Neuron (in vitro differentiated cells): Measurements from ENCODE around the gene SDHD.

Source experiments
- H2AFZ ChIP-seq: one replicate; pipeline ENCODE4 v1.6.1; 2013; ENCODE audit warnings: low read depth, mild to moderate bottlenecking, inconsistent platforms, low read length, moderate library complexity
- H3K27me3 ChIP-seq: one replicate; pipeline ENCODE4 v1.6.1; 2013; ENCODE audit warnings: low read length; ENCODE audit not compliant: insufficient read depth
- H3K36me3 ChIP-seq: one replicate; pipeline ENCODE4 v1.6.1; 2013; ENCODE audit warnings: low read length; ENCODE audit not compliant: insufficient read depth
- H3K4me1 ChIP-seq: one replicate; pipeline ENCODE4 v1.6.1; 2013; ENCODE audit warnings: low read length; ENCODE audit not compliant: insufficient read depth
- H3K4me3 ChIP-seq: 2 replicates; pipeline ENCODE4 v1.5.1; 2013; ENCODE audit warnings: mild to moderate bottlenecking, low read length, moderate library complexity
- H3K9me3 ChIP-seq: one replicate; pipeline ENCODE4 v1.6.1; 2013; ENCODE audit warnings: low read length

SDHD gene

DNA sequence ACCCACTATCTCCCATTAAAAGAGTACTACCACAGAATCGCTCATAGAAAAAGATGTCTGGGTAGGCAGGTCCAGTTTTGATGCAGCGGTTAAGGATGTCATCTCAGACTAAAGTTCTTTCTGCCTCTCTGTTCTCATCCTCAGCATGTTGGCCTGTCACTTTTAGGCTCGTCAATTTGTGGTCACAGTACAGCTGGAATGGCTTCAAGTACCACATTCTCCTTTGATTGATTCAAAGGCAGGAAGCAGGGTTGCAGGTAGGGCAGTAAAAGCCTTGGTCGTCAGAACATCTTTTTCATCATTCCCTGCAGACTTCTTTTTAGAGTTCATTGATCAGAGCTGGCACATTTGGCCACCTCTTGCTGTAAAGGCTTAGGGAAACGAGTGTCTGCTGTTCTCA is 28.7 kb downstream of the SDHD start:
- Histone ChIP-seq H3K9me3 (no peaks in the 10 kb centered on the region), H3K4me1 (no peaks in the 10 kb centered on the region), H3K36me3 (no peaks in the 10 kb centered on the region), H2AFZ (no peak overlapping the region), H3K27me3 (no peaks in the 10 kb centered on the region), H3K4me3 (no peak overlapping the region)

DNA sequence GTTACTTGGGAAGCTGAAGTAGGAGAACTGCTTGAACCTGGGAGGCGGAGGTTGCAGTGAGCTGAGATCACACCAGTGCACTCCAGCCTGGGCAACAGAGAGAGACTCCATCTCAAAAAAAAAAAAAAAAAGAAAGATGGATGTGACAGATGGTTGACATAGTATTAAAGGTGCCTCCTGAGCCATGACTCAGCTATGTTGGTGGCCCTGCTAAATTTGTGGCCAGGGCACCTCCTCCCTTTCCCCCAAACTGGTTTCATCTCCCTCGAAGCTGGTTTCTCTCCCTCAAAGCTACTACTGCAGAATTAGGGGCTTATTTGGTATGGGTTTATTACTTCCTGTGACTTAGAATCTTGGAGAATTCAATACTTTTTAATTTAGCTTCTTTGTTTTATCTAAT is 31.5 kb downstream of the SDHD start:
- Histone ChIP-seq H3K27me3 (no peaks in the 10 kb centered on the region), H2AFZ (no peak overlapping the region), H3K4me3 (no peak overlapping the region), H3K4me1 (no peaks in the 10 kb centered on the region), H3K36me3 (no peaks in the 10 kb centered on the region), H3K9me3 (no peaks in the 10 kb centered on the region)

DNA sequence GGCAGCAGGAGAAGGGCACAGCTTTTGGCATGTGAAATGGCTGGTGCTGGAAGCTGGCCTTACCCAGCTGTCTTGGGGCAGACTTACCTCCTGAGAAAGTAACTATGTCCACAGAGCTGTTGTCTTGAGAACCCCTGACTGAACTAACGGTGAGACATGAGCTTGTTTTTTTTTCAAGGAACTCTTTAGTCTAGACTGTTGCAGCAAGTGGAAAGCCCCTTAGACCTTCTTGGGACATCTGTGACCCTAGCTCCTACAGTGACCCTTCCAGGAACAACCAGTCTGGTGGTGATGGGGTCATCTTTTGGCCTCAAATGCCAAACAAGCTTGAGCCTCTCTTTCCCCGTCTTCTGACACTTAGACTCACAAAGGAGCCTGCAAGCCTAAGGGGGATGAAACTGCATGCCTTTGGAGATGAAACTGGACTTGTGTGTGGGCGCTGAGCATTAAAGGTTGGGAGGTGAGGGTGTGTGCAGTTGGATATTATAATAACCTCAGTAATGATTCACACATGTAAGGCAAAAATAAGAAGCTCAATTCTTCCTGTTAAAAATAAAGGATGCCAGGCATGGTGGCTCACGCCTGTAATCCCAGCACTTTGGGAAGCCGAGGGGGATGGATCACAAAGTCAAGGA is 35.4 kb downstream of the SDHD start:
- H3K36me3 ChIP-seq: no peaks in the 10 kb centered on the region
- no peaks in the 10 kb centered on the region for H3K4me1 ChIP-seq
- H3K27me3 ChIP-seq: no peaks in the 10 kb centered on the region
- H3K9me3 ChIP-seq: no peaks in the 10 kb centered on the region
- H3K4me3 ChIP-seq: no peak overlapping the region
- no peak overlapping the region for H2AFZ ChIP-seq

DNA sequence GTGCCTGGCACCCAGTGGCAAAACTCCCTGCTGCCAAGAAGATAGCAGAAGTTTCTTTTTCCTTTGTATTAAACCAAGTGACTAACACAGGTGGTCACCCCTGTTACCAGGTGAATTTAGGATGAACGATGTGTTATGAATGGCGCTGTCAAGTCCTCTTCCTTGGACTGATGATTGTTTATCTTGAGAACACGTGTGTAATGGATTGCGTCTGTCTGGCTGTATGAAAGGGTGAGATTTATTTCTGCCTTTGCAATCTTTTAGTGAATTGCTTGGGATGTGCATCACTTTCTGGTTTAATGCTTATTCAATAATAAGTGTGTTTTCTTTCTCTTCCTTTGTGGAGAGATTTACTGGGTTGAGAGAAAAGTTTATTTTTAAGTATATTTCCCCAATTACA is 36.5 kb downstream of the SDHD start:
- H3K4me3 ChIP-seq: no peak overlapping the region
- H3K9me3 ChIP-seq: no peaks in the 10 kb centered on the region
- no peaks in the 10 kb centered on the region for H3K27me3 ChIP-seq
- no peaks in the 10 kb centered on the region for H3K36me3 ChIP-seq
- H3K4me1 ChIP-seq: no peaks in the 10 kb centered on the region
- H2AFZ ChIP-seq: no peak overlapping the region

DNA sequence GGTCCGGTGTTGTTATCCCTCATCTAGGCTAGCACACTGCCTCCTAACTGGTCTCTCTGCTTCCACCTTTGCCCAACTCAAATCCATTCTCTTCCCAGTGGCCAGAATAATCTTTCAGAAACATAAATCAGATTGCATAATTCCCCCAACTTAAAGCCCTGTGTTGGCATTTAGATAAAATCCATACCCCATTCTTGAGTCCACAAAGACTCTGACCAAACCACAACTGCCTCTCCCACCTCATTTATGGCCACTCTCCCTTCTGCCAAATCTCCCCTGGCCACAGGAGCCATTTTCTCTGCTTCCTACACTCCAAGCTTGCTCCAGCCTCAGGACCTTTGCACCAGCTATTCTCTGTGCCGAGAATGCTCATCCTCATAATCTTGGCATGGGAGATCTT is 40.4 kb downstream of the SDHD start:
- Histone ChIP-seq H3K4me3 (no peak overlapping the region), H3K36me3 (no peaks in the 10 kb centered on the region), H2AFZ (no peak overlapping the region), H3K27me3 (no peaks in the 10 kb centered on the region), H3K9me3 (no peaks in the 10 kb centered on the region), H3K4me1 (no peaks in the 10 kb centered on the region)

DNA sequence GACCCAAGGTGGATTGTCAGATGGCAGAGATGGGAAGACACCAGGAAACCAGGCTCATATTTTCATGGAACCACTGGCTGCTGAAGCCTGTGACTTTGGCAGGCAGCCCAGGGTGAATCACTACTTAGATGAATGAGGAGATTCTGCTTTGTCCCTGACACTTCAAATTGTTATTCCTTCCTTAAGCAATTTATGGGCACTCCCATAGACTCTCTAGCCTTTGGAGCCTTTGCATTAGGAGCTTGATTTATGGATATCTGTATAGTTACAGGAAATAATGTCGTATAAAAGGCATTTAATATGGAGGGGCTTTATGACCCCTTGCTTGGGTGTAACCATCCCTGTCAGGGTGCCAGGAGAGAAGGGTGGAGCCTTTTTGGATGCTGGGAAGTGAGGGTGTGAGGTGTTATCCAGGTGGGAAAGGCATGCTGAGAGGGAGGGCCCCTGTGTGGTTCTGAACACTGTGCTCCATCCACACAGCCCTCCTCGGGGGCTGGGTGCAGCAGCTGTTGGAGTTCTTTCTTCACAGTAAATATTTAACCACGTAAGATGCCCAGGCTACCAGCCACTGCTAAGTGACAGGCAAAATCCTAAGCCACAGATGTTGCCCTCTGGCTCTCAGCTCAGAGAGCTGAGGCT is 41.9 kb downstream of the SDHD start:
- H2AFZ ChIP-seq: no peak overlapping the region
- H3K27me3 ChIP-seq: no peaks in the 10 kb centered on the region
- H3K9me3 ChIP-seq: no peaks in the 10 kb centered on the region
- no peaks in the 10 kb centered on the region for H3K4me1 ChIP-seq
- H3K4me3 ChIP-seq: no peak overlapping the region
- H3K36me3 ChIP-seq: no peaks in the 10 kb centered on the region

DNA sequence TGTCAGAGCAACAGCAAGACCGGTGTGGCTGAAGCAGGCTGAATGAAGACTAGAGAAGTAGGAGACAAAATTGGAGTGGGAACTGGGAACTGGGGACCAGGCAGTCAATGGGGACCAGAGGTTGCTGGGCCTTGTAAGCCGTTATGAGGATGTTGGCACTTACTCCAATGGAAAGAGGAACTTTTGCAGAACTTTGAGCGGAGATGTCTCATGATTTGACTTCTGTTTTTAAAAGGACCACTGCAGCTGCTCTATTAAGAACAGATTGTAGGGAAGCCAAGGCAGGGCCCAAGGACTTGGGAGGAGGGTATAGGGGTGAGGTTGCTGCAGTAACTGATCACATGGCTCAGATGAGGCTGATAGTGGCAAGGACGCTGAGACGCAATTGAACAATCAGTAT is 43.0 kb downstream of the SDHD start:
- Histone ChIP-seq H3K4me3 (no peak overlapping the region), H2AFZ (no peak overlapping the region), H3K36me3 (no peaks in the 10 kb centered on the region)

DNA sequence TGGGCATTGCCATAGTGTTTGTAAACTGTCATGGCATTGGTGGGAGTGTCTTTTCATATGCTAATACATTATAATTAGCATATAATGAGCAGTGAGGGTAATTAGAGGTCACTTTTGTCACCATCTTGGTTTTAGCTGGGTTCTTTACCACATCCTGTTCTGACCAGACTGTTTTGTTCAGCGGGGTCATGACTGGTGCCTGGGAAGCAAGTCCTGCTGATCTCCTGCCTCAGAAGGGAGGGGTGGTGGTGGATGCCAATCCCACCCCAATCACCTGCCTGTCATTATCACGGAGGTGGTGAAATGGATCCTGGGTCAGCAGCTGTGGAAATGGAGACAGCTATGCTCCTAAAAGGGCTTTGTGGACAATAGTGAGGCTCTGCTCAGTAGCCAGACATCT is 46.1 kb downstream of the SDHD start:
- Histone ChIP-seq H2AFZ (no peak overlapping the region), H3K27me3 (no peaks in the 10 kb centered on the region), H3K4me1 (no peaks in the 10 kb centered on the region), H3K36me3 (no peaks in the 10 kb centered on the region), H3K9me3 (no peaks in the 10 kb centered on the region), H3K4me3 (no peak overlapping the region)

More for the DNA sequence above, 43.0 kb downstream of the SDHD start:
- Histone ChIP-seq H3K27me3 (no peaks in the 10 kb centered on the region), H3K4me1 (no peaks in the 10 kb centered on the region), H3K9me3 (no peaks in the 10 kb centered on the region)

DNA sequence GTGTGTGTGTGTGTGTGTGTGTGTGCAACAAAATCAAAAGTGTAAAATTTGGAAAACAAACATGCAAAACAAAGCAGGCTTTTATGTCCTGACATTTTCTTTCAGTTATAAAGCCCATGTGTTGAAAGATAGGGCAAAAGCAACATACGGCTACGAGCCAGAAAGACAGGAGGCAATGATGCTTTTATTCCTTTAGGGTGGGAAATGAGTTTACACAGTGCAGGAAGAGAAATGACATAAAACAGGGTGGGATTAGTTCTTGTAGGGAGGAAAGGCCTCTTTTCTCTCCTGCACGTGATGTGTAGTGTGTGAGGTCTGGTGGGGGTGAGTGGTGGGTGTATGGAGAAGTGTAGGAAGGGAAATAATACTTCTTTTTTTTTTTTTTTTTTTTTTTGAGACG is 47.8 kb downstream of the SDHD start:
- Histone ChIP-seq H3K36me3 (no peaks in the 10 kb centered on the region), H3K27me3 (no peaks in the 10 kb centered on the region), H2AFZ (no peak overlapping the region), H3K9me3 (no peaks in the 10 kb centered on the region), H3K4me3 (no peak overlapping the region), H3K4me1 (no peaks in the 10 kb centered on the region)

DNA sequence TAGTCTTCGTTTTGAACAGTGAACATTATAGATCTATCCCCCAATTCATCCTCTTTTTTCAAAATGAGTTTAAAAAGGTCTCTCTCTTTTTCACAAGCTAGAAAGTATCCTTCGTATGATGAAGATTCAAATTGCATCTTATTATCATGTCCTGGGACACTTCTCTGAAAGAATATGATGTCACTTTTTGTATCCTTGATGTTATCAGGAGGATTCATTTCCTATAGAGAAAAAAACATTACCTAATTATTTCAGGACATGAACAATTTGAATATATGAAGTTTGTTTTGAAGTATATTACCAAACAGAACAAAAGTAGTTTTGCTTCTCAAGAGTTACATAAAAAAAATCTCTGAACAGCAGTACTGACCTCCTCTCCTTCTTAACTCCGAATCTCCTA is 56.9 kb downstream of the SDHD start:
- H3K4me3 ChIP-seq: no peak overlapping the region
- no peaks in the 10 kb centered on the region for H3K27me3 ChIP-seq
- no peaks in the 10 kb centered on the region for H3K4me1 ChIP-seq
- H3K36me3 ChIP-seq: no peaks in the 10 kb centered on the region
- peaks cover 3% of the 10 kb centered on the region for H3K9me3 ChIP-seq
- no peak overlapping the region for H2AFZ ChIP-seq
